ENCODE results near the gene SPNS1. TPM values are rescaled to one million over a fixed set of nuclear protein-coding genes. Genes with fewer than 3 reads are reported as not detected.

Gene SPNS1
- total and polyA plus RNA-seq, 2 of the 8 experiments (the other 6 are each of a cell fraction or from before 2014, with no cell fraction given): 48.8 to 66.9 TPM

DNA sequence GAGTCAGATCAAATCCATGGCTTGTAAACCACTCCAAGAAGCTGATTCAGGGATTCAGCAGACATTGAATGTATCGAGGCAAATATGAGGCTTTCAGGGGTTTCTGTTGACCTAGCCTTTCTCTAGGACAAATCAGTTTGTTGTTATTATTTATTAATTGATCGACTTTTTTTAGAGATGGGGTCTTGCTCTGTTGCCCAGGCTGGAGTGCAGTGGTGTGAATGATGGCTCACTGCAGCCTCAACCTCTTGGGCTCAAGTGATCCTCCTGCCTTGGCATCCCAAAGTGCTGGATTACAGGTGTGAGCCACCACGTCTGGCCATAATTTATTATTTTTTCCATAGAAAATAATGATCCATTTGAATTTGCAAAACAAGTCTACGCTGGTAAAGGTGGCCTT lies 37.3 kb downstream of the SPNS1 start:
- H3K27ac ChIP-seq (ENCODE audit: low read depth, low read length): no peak overlapping the region
- no peaks in the 10 kb centered on the region for H3K79me2 ChIP-seq (ENCODE audit: control insufficient read depth in 1 of 2, insufficient read depth in 2 of 2, low read length in 2 of 2)
- H3K4me3 ChIP-seq (ENCODE audit: extremely low read depth in 1 of 4, insufficient read depth in 2 of 4, low read depth in 3 of 4, low read length in 4 of 4): no peak overlapping the region
- H3K23me2 ChIP-seq (ENCODE audit: low read depth, low read length): peaks cover 2% of the 10 kb centered on the region; the same call in 1 of the 2 replicates
- H4K20me1 ChIP-seq (replicated peaks in 1 of 2; ENCODE audit: control insufficient read depth in 1 of 2, insufficient read depth in 2 of 2, low read length in 2 of 2): no peaks in the 10 kb centered on the region
- no peak overlapping the region for H3K23ac ChIP-seq (ENCODE audit: insufficient read length)
- H3K4me1 ChIP-seq (replicated peaks in 1 of 4; ENCODE audit: control insufficient read depth in 3 of 4, insufficient read depth in 4 of 4, low read length in 3 of 4): peaks cover 0 to 1% (median 0%) of the 10 kb centered on the region in 4 experiments; a peak in 2 of 7 replicates
- H2BK15ac ChIP-seq (ENCODE audit: low read length): no peak overlapping the region
- no peak overlapping the region for H3K56ac ChIP-seq (replicated peaks; ENCODE audit: insufficient read length, low read depth, low read length)
- H3K14ac ChIP-seq (ENCODE audit: insufficient read length): no peak overlapping the region
- no peaks in the 10 kb centered on the region for H3K9me3 ChIP-seq (ENCODE audit: insufficient read depth in 2 of 2, low read depth in 1 of 2, low read length in 1 of 2)
- no peaks in the 10 kb centered on the region for H3K27me3 ChIP-seq (replicated peaks in 1 of 4; ENCODE audit: control insufficient read depth in 3 of 4, extremely low read depth in 1 of 4, insufficient read depth in 3 of 4, low read length in 3 of 4)
- ChIA-PET CTCF (ENCODE audit: partially characterized antibody) (interaction anchor here (1.0 to 2.4 kb wide), 5 partner anchors 10 to 32 kb away, joined by 3 to 15 read pairs (median 3); no protein-coding TSS in a partner anchor), POLR2A (ENCODE audit: partially characterized antibody) (no interaction called here)
- H3K79me1 ChIP-seq (ENCODE audit: low read depth, low read length): no peaks in the 10 kb centered on the region
- no peak overlapping the region for H2BK5ac ChIP-seq (ENCODE audit: low read depth, low read length)
- H4K91ac ChIP-seq (replicated peaks; ENCODE audit: insufficient read length, low read length): no peak overlapping the region
- DNase-seq (ENCODE audit: low read depth in 1 of 2, low spot score in 2 of 2) (no peak), FAIRE-seq (no peak)
- no peak overlapping the region for H2AK5ac ChIP-seq (ENCODE audit: low read depth, low read length)
- no peak overlapping the region for H2AFZ ChIP-seq (ENCODE audit: low read length)
- no peak overlapping the region for H3K18ac ChIP-seq (ENCODE audit: extremely low read depth, low read length)
- H3K9ac ChIP-seq (replicated peaks in 1 of 4; ENCODE audit: extremely low read depth in 1 of 4, low read depth in 3 of 4, low read length in 3 of 4): no peak overlapping the region
- no peak overlapping the region for H2BK120ac ChIP-seq (replicated peaks; ENCODE audit: low read depth, low read length)
- H3K36me3 ChIP-seq (ENCODE audit: control insufficient read depth in 2 of 4, insufficient read depth in 4 of 4, low read length in 3 of 4): no peaks in the 10 kb centered on the region
- no peak overlapping the region for H2BK20ac ChIP-seq (ENCODE audit: low read length)
- no peak overlapping the region for H4K5ac ChIP-seq (ENCODE audit: insufficient read length, low read depth, low read length)
- no peak overlapping the region for H3K4me2 ChIP-seq (ENCODE audit: insufficient read depth in 1 of 2, low read depth in 2 of 2, low read length in 2 of 2)
- no peak overlapping the region for H2BK12ac ChIP-seq (ENCODE audit: low read depth, low read length)
- H4K8ac ChIP-seq (ENCODE audit: extremely low read depth, insufficient read depth, low read length): no peak overlapping the region
- WGBS, 2 experiments (ENCODE audit: extremely low coverage in 1 of 2, insufficient coverage in 1 of 2, insufficient read length in 1 of 2, insufficient replicate concordance in 2 of 2, low coverage in 1 of 2, low lambda C conversion rate in 2 of 2, missing lambda C conversion rate in 1 of 2): 82% methylated on average over 4 of the region's 4 CpGs; no CpG with 5 or more reads in 1 of the 2 experiments
- H3K4ac ChIP-seq (replicated peaks; ENCODE audit: insufficient read length, low read depth, low read length): no peak overlapping the region
- TF ChIP-seq, protein P1, sequence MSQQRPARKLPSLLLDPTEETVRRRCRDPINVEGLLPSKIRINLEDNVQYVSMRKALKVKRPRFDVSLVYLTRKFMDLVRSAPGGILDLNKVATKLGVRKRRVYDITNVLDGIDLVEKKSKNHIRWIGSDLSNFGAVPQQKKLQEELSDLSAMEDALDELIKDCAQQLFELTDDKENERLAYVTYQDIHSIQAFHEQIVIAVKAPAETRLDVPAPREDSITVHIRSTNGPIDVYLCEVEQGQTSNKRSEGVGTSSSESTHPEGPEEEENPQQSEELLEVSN (IDR thresholded peaks at IDR 0.05): no peak
- no peak for TF ChIP-seq MAFK (IDR thresholded peaks at IDR 0.05; ENCODE audit: low read depth, low read length)
- TF ChIP-seq, protein P2, sequence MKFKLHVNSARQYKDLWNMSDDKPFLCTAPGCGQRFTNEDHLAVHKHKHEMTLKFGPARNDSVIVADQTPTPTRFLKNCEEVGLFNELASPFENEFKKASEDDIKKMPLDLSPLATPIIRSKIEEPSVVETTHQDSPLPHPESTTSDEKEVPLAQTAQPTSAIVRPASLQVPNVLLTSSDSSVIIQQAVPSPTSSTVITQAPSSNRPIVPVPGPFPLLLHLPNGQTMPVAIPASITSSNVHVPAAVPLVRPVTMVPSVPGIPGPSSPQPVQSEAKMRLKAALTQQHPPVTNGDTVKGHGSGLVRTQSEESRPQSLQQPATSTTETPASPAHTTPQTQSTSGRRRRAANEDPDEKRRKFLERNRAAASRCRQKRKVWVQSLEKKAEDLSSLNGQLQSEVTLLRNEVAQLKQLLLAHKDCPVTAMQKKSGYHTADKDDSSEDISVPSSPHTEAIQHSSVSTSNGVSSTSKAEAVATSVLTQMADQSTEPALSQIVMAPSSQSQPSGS (IDR thresholded peaks at IDR 0.05; ENCODE audit: low read length): no peak
- TF ChIP-seq SIN3A (conservative IDR thresholded peaks at IDR 0.05 in 1 of 2, IDR thresholded peaks at IDR 0.05 in 1 of 2; ENCODE audit: low read depth in 1 of 2, low read length in 2 of 2): no peak
- no peak for TF ChIP-seq KDM5A (IDR thresholded peaks at IDR 0.05; ENCODE audit: low read length)
- no peak for TF ChIP-seq EZH2 (IDR thresholded peaks at IDR 0.05; ENCODE audit: low read depth, low read length, severe bottlenecking)
- TF ChIP-seq JUND (IDR thresholded peaks at IDR 0.05; ENCODE audit: low read length): no peak
- no peak for TF ChIP-seq YY1 (IDR thresholded peaks at IDR 0.05; ENCODE audit: low read depth, low read length)
- no peak for TF ChIP-seq ZNF274 (IDR thresholded peaks at IDR 0.05; ENCODE audit: borderline replicate concordance, extremely low read depth, low read length)
- no peak for TF ChIP-seq SP2 (IDR thresholded peaks at IDR 0.05; ENCODE audit: low read length)
- no peak for TF ChIP-seq BRCA1 (IDR thresholded peaks at IDR 0.05; ENCODE audit: low read depth, low read length)
- TF ChIP-seq SP1 (IDR thresholded peaks at IDR 0.05; ENCODE audit: low read depth, low read length): no peak

Measured in H1 (cell line).